HG02642 (cell line): ENCODE measurements around the gene CFAP100.

Experiments used
- ATAC-seq: cut with Tn5 transposase; IDR thresholded peaks from one replicate; pipeline ENCODE4 v1.9.1; 2021; ENCODE audit warnings: mild to moderate bottlenecking; ENCODE audit not compliant: unreplicated experiment, poor library complexity

CFAP100 gene

DNA sequence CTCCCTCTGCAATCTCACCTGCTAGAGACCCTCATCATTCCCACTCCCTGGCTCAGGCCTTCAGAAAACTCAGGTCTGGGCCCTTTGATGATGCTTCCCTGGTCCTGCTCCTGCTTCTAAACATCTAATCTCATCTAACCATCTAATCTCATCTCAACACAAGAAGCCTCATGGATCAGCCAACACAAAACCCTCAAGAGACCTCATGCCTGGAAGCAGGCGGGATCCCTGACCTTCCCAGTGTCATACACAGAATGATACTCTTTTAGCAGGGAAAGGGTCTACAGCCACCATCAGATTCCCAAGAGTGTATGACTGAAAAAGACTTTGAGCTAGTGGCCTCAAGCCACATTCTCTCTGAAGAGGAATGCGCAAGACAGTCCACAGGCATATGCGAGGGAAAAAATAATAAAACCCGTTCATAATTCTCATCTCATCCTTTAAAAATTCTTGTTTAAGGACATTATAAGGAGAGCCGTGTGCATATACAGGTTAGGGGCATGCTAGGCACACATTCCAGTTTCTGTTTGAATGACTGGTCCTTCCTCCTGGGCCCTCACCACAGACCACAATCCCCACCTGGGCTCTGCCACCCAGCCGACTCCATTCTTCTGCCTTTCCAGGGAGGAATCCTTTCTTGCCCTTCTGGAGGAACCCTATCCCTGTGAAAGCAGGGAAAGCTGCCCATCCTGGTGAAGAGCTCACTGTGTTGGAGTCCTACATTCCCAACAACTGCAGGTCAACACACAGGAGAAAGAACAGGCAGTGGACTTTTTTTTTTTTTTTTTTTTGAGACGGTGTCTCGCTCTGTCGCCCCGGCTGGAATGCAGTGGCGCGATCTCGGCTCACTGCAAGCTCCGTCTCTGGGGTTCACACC, 78.8 kb downstream of the CFAP100 start:
- ATAC-seq = no peak

DNA sequence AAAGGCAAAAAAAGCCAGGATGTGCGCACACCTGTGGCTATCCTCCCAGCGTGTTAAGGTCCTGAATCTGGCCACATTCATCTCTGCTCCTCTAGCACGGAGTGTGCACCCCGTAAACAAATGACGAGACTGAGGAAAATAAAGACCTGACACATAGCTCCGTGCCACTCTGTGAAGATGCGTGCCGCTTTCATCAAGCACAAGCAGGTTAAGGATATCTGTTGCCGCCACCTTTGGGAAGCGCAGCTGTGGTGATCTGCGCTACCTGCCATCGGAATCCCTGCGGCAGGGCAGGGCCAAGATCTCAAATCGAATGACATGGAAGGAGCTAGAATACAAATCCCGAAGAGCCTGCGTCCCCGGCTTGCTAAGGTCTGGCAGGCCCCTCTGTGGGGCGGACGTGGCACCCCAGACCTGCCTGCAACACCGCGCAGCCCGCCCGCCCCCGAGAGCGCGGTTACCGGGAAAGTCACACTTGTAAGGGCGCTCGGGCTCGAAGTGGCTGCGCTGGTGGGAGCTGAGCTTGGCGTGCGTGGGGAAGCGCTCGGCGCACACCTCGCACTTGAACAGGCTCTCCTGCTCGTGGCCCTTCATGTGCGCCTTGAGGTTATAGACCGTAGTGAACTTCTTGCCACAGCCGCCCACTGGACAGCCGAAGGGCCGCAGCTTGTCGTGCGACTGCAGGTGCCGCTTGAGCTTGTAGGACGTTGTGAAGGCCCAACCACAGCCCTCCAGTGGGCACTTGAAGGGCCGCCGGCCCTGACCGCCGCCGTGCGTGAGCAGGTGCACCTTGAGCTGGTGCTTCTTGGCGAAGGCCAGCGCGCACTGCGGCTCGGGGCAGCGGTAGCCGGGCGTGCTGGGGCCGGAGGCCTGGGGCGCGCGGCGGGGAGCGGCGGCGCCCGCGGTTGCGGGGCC, 80.0 kb downstream of the CFAP100 start:
- peak; percentile 26 for ATAC-seq

DNA sequence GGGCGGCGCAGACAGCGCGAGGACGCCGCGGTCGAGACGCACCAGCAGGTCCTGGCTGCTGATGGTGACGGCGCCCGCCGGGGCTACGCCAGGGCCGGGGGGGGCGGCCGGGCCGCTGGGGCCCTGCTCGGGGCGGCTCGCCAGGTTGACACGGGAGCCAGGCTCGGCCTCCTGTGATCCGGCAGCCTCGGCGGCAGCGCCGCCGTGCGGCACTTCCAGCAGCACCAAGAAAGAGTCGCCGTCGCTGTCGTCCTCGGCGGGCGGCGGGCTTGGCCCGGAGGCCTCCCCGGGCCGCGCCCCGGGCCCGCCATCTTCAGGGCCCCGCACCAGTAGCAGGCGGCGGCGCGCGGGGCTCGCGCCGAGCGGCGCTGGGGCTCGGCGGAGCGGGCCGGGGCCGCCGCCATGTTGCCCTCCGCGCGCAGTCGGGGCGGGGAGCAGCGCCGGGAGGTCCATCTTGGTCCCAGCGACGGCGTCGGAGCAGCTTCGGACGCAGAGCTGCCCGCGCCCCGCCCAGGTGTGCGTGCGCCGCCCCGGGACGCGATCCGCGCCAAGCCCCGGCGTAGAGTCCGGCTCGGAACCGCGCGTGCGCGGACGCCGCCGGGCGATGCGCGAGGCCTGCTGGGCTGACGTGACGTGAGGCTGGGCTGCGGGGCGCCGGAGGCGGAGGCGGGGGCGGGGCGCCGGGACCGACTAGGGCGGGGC, 80.9 kb downstream of the CFAP100 start, which contains the start of gene ZXDC:
Gene ZXDC (minus strand): TSS at position 479 of the 702 bp plus-strand sequence. CDS start 26 bp downstream, at position 453.
- ATAC-seq = peak; percentile 80

DNA sequence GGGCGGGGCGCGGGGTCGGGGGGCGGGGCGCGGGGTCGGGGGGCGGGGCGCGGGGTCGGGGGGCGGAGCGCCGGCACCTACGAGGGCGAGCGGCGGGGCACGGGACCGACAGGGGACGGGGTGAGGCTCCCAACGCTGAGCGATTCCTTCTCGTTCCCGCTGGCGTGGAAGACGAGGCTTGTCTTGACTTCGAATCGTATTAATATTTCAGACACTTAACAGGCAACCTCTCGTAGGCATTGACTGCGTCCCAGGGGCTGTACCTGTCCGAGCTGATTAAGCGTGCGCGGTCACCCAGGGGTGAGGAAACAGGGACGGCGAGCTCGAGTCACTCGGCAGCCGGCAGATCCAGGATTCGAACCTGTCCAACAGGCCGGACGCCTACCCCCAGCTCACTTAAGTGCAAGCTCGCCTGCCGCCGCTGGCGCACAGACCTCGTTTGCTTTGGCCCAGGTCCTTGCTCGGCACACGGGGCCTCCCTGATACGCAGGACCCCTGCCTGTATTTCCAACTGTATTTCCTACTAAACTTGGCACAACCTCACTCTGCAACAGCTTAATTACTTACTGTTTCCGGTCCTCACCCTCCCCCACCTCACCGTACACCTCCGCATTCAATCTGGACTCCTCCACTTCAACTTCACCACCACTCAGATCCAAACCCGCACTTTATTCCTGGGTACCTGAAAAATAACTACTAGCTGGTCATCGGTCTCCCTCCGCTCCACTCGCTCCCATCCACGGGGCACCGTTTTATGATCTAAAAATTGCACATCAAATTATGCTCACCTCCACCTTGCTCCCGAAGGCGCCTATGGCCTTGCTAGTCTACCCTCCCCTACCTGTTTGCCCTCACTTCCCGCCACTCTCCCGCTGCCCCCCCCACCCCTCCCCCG, 81.7 kb downstream of the CFAP100 start:
- peak; percentile 41 for ATAC-seq

DNA sequence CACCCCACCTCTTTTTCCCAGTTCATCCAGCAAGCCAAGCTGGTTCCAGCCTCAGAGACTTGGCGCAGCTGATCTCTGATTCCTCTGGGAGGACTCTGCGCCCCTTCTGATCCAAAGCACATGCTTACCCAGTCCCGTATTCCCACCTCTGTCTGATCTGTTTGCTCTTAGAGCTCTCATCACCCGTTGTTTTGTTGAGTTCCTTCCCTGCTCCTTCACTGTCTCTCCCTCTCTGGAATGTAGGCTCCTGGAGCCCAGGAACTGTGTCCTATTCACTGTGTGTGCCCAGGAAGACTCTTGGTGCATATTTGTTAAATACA, 82.3 kb downstream of the CFAP100 start:
- no peak for ATAC-seq

DNA sequence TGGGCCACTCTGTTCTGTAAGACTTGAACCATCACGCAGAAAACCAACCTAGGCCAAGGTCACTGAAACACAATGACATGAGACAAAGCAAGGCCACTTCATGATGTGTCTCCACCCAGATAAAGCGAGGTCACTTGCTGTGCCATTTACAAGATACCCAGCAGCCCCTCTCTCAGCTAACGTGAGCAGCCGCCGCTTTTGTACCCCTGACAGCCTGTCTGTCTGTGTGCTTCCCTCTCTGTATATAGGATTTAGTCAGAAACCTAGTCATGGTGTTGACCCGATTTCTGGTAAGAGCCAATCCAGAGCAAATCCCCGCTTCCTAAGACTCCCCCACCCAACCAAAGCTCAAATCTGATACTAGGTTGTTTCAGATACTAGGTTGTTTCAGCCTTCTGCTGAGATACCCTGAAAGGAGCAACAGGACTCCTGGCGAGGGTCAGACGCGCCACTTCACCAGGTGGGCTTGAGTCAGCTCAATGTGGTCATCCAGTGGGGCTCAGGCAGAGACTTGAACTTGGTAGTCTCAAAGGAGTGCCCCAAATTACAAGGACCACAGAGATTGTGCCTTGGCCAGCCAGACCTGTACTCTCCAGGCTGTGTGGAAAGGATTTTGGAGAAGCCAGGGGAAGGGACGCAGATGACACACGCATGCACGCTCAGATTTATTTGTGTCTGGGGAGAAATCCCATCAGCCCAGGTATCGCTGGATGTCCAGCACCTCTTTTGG, 84.0 kb downstream of the CFAP100 start:
- ATAC-seq = no peak

DNA sequence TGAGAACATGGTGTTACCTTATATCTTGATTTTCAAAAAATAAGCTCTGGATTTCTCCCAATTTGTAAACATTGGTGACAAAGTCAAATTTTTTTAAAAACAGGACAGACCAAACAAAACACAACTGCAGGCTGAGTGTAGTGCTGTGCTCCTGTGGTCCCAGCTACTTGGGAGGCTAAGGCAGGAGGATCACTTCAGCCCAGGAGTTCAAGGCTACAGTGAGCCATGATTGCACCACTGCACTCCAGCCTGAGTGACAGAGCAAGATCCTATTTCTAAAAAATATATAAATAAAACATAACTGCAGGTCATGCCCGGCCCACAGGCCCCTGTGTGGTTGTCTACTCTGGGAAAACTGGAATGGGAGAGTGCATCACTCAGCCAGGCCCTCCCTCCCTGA, 84.9 kb downstream of the CFAP100 start:
- no peak for ATAC-seq

DNA sequence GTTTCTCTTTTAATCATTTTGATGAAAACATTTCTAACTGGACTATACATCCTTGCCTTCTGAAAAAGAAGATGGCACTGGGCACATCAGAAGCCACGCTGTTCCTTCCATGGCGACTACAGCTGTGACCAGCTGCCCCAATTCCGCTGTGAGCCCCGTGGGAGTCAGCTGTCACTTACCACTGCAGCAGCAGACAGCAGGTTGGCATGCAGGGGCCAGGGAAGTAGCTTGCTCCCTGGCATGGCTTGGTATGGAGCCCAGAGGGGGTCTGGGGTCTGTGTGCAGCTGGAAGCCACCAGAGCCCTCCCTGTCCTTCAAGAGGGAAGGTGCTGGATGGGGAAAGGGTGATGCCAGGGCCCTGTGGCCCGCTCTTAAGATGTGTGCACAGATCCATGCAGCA, 85.5 kb downstream of the CFAP100 start:
- ATAC-seq = no peak

DNA sequence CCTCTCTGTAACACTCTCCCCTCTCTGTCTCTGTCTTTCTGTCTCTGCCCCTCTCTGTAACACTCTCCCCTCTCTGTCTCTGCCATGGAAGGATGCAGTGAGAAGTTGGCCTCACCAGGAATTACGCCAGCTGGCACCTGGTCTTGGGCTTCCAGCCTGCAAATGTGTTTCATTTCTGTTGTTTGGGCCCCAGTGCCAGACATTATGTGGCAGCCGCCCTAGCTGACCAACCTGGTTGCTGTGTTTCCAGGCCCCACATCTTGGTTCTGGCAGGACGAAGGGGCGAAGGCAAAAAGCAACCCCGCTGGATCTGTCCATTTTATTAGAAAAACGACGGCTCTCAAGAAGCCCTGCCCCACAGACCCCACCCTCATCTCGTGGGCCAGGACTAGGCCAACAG, 86.2 kb downstream of the CFAP100 start:
- no peak for ATAC-seq

DNA sequence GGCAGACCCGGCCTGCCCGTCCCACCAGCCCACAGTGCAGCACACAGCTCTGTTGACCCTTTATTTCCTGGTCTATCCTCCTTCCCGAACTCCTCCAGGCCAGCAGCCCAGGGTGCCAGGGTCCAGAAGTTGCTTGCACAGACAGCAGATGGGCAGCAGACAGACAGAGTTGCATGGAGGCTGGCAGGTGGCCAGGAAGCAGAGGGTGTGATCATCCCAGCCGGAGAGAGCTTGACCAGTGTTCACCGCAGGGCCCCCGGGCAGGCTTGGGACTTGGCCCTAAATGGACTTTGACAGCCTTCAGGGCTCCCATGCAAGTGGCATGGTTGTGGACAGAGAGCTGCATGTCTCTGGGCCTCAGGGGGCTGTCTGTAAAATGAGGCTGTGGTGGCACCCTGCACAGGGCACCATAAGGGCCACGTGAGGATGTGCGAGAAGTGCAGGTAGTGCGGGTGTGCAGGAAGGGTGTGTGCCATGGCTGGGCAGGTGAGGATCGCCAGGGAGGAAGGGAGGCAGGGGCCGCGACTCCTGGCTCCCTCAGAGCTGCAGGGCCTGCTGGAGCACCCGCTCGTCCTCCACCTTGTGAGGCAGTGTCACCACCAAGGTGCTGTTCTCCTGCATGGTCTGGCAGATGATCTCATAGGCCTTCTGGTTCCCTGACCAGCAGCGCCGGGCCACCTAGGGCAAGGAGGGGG, 87.2 kb downstream of the CFAP100 start:
- ATAC-seq = no peak

DNA sequence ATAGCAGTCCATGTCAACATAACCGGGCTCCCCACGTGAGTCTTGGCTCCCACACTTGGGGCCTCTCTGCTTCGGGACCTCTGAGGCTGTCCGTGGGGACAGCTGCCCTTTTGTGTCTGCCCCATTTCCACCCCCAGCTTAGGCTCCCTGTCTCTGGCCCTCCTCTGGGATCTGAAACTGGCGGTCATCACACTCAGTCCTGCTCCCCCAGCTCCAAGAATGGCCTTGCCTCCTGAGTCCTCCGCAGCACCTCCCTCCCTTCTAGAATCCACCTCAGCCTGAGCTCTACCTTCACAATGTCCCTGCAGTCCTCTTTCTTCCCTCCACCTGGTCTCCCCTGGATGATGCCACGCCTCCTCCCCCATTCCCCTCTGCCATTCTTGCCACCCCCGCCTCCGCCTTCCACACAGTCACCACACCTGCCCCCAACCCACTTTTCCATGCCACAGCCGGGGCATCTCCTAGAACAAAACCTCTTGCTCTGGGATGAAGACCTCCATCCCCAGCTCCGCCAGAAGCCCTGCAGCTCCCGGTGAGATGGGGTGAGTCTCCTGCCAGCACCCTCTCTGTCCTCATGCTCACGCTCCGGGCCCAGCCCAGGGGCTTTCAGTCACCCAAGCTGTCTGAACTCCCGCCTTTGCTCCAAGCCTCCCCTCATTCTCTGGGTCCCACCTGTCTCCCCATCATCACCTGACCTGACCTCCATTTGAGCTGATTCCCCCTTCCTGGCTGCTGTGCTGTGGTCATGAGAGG, 88.0 kb downstream of the CFAP100 start:
- no peak for ATAC-seq

DNA sequence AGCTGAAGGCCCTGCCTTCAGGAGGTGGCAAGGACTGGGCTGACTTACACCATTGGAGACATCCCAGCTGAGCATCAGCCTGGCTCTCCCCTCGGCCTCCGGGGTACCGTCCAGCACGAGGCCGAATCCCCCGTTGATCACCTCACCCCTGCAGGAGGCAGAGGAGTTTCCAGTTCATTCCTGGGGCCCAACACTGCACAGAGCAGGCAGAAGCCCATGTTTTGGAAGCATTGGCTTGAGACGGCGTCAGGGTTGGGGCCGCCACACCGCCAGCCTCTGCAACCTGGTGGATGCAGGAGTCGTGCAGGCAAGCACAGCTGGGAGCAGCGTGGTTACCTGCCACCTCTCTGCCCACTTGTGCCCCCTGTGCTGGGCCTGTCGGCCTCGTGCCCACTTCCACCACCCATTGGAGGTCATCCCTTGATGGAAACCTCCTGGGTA, 88.6 kb downstream of the CFAP100 start:
- ATAC-seq = no peak

DNA sequence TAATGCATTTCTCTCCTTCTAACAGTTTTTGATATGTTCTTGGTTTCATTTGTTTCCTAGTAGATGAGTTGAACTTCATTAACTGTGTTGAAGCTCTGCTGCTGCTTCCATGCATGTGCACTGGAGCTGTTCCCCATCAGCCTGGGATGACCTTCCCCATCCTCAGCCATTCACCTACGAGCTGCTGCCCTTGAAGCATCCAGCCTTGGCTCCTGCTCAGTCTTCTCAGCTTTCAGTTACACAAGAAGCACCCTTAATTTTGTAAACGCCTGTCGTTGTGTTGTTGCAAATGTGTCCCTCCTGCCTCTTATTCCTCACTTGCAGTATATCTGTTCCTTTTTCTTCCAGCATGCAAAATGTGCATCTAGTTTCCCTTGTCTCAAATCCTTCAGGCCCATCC, 89.4 kb downstream of the CFAP100 start:
- no peak for ATAC-seq

DNA sequence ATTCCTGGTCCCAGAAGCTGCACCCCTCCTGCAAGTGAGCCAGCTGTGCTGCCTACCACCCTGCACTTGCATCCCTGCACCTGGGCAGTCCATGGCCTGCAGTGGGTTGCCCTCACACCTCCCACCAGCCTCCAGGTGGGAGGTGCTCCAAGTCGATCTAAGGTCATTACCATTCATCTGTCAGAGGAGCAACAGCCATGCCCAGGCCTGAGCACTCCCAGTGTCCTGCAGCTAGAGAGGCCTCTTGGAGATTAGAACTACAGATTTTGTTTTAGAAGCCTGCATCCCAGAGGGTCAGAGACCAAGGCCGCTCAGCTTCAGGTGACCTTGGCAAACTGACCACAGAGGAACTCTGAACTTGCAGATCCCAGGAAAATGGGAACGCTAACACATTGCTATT, 90.0 kb downstream of the CFAP100 start:
- ATAC-seq = no peak

DNA sequence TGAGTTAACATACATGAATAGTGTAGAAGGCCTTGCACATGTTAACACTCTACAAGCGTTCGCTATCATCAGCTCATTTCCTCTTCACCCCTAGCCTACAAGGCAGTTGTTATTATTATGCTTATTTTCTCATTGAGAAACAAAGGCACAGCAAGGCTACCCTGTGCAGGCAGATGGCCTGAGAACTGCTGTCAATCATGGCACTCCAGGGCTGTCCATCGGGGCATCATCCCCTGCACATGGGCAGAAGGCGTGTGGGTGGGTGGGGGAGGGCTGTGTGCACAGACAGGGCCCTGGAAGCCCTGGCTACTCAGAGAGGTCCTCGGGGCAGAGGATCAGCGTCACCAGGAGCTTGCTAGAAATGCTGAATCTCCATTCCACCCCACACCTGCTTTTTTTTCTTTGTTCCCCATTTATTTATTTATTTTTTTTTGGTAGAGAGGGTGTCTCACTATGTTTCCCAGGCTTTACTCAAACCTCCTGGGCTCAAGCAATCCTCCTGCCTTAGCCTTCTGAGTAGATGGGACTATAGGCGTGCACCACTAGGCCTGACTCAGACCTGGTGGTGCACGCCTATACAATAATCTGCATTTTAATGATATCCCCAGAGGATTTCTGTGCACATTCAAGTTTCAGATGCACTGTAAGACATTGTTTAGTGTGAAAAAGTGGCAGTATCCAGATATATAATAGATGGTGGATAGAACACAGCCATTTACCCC, 90.6 kb downstream of the CFAP100 start:
- ATAC-seq = no peak

DNA sequence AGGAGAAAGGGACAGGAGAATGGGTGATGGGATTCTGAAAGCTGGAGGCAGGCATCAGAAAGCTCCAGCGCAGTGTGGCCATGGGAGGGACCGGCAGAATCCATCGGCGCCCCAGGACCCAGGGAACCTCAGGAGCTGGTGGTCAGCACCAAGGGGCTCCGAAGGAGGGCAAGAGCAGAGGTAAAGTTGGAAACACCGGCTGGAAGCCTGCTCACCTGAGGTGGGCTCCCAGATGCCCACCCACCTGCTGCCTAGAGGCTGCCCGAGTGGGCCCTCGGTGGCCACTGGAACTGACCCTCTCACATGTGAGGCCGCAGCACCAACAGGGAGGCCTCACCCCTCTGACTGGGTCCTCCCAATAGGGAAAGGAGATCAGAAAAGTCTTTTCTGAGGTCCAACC, 91.2 kb downstream of the CFAP100 start:
- ATAC-seq = no peak
